Measurements from ENCODE around the gene VMP1. TPM values are rescaled to one million over a fixed set of nuclear protein-coding genes. Genes with fewer than 3 reads are reported as not detected.
"Not testable (repeated sequence)": the region's sequence is repeated elsewhere in the genome, so short reads cannot be mapped to it uniquely, and the experiment has no call there.

Gene VMP1
- total and polyA plus RNA-seq, 9 donors: 45.2 to 65.2 (median 52.0) TPM

- peaks cover 7% of the 10 kb centered on the region for H3K9me3 ChIP-seq (replicated peaks; ENCODE audit: control insufficient read depth, low read depth, low read length)
- DNase-seq: no peak
- no peaks in the 10 kb centered on the region for H3K27me3 ChIP-seq (ENCODE audit: control insufficient read depth, insufficient read depth, low read length)
- peaks cover 16% of the 10 kb centered on the region for H3K36me3 ChIP-seq (ENCODE audit: control insufficient read depth, insufficient read depth, low read length)
- no peak overlapping the region for H3K4me3 ChIP-seq (ENCODE audit: low read length)
- no peaks in the 10 kb centered on the region for H3K4me1 ChIP-seq (ENCODE audit: control insufficient read depth, insufficient read depth, low read length)
- H3K27ac ChIP-seq (ENCODE audit: low read length): peak overlapping the region; percentile 29
- 100% methylated on average over 1 of the region's 2 CpGs for WGBS (ENCODE audit: insufficient coverage)
Observed at GRCh38 chr17:59757881-59758385, 50.5 kb downstream of the VMP1 start.

DNA sequence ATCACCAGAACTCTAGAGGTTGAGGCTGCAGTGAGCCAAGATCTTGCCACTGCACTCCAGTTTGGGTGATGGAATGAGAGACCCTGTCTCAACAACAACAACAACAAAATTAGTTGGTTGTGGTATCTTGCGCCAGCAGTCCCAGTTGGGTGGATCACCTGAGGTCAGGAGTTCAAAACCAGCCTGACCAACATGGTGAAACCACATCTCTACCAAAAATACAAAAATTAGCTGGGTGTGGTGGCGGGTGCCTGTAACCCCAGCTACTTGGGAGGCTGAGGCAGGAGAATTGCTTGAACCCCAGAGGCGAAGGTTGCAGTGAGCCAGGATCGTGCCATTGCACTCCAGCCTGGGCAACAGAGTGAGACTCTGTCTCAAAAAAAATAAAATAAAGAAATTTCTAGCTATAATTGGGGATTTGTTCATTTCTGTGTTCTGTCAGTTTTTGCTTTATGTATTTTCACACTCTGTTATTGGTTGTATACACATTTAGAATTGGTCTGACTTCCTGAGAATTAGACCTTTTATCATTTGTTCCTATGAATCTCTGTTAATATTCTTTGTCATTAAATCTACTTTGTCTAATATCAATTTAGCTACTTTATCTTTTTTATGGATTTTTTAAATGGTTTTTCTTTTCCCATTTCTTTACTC lies 51.7 kb downstream of the VMP1 start:
- not testable (repeated sequence) for H3K27ac ChIP-seq (ENCODE audit: low read length); DNase-seq; H3K4me1 ChIP-seq (ENCODE audit: control insufficient read depth, insufficient read depth, low read length); H3K4me3 ChIP-seq (ENCODE audit: low read length); H3K27me3 ChIP-seq (ENCODE audit: control insufficient read depth, insufficient read depth, low read length); H3K9me3 ChIP-seq (replicated peaks; ENCODE audit: control insufficient read depth, low read depth, low read length)
- peaks cover 16% of the 10 kb centered on the region for H3K36me3 ChIP-seq (ENCODE audit: control insufficient read depth, insufficient read depth, low read length)
- WGBS (ENCODE audit: insufficient coverage): 100% methylated on average over 3 of the region's 4 CpGs

GRCh38 chr17:59760160-59760559 lies 52.7 kb downstream of the VMP1 start:
- Histone ChIP-seq H3K27ac (ENCODE audit: low read length) (no peak overlapping the region), H3K9me3 (replicated peaks; ENCODE audit: control insufficient read depth, low read depth, low read length) (peaks cover 7% of the 10 kb centered on the region), H3K4me3 (ENCODE audit: low read length) (no peak overlapping the region), H3K27me3 (ENCODE audit: control insufficient read depth, insufficient read depth, low read length) (no peaks in the 10 kb centered on the region), H3K36me3 (ENCODE audit: control insufficient read depth, insufficient read depth, low read length) (peaks cover 17% of the 10 kb centered on the region), H3K4me1 (ENCODE audit: control insufficient read depth, insufficient read depth, low read length) (no peaks in the 10 kb centered on the region)
- no peak for DNase-seq
- no CpG with 5 or more reads among the region's 1 CpG for WGBS (ENCODE audit: insufficient coverage)

DNA sequence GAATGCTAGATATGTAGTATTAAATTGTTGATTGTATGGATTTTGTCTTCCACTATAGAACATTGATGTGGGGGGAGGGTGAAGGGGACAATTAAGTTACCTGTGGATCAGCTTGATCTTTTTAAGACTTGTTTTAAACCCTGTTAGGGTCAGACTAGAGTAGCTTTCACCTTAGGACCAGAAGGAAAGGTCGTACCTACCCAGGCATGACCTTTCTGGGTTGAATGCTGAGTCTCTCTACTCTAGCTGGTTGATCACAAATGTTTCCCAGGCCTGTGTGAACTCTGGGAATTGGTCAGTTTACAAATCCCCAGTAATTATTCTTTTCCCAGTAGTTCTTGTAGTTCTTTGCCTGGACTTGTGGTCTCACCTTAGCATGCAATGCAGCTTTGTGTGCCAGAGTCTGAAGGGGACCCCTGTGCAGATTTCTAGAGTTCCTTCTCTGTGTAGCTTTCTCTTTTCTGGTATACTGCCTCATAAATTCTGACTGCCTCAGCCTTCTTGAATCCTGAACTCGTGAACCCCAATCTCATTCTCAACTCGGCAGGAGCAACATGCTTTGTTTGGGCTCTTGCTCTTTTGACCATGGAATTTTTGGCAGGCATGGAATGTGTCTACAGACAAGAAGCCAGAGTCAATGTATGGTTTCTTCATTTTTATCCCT lies 54.1 kb downstream of the VMP1 start:
- peak; percentile 48 for DNase-seq
- Histone ChIP-seq H3K27ac (ENCODE audit: low read length) (peak overlapping the region; percentile 4), H3K9me3 (replicated peaks; ENCODE audit: control insufficient read depth, low read depth, low read length) (peaks cover 7% of the 10 kb centered on the region), H3K27me3 (ENCODE audit: control insufficient read depth, insufficient read depth, low read length) (no peaks in the 10 kb centered on the region), H3K4me3 (ENCODE audit: low read length) (no peak overlapping the region), H3K36me3 (ENCODE audit: control insufficient read depth, insufficient read depth, low read length) (peaks cover 21% of the 10 kb centered on the region), H3K4me1 (ENCODE audit: control insufficient read depth, insufficient read depth, low read length) (no peaks in the 10 kb centered on the region)
- 100% methylated on average over 1 of the region's 3 CpGs for WGBS (ENCODE audit: insufficient coverage)

GRCh38 chr17:59762049-59762823 lies 54.8 kb downstream of the VMP1 start:
- Histone ChIP-seq H3K27ac (ENCODE audit: low read length) (peak overlapping the region; percentile 53), H3K27me3 (ENCODE audit: control insufficient read depth, insufficient read depth, low read length) (no peaks in the 10 kb centered on the region), H3K4me1 (ENCODE audit: control insufficient read depth, insufficient read depth, low read length) (no peaks in the 10 kb centered on the region), H3K9me3 (replicated peaks; ENCODE audit: control insufficient read depth, low read depth, low read length) (peaks cover 7% of the 10 kb centered on the region), H3K36me3 (ENCODE audit: control insufficient read depth, insufficient read depth, low read length) (peaks cover 21% of the 10 kb centered on the region), H3K4me3 (ENCODE audit: low read length) (no peak overlapping the region)
- no CpG with 5 or more reads among the region's 4 CpGs for WGBS (ENCODE audit: insufficient coverage)
- peak; percentile 79 for DNase-seq

DNA sequence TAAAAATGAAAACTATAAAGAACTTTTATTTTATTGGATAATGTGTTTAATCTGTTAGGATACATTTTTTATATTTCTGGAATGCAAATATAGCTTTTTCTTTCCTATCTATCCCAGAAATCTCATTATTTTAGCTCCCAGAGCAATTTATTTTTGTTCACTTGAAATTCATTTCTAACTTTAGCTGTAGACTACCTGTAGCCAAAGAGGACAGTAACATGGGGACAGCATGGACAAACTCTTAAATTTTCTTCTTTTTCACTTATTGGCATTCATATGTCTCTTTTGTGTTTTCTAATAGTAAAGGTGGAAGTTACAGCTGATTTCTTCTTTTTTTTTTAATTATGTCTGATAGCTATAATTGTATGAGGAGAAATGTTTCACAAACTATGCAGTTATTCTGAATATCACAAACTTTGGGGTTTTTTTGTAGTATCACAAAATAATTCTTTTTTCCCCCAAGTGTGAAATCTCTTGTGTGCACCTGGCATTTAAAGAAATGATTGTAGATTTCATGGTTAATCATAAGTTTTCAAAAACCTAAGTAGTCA lies 55.4 kb downstream of the VMP1 start:
- no peak overlapping the region for H3K4me3 ChIP-seq (ENCODE audit: low read length)
- no peak for DNase-seq
- H3K27me3 ChIP-seq (ENCODE audit: control insufficient read depth, insufficient read depth, low read length): no peaks in the 10 kb centered on the region
- no peaks in the 10 kb centered on the region for H3K4me1 ChIP-seq (ENCODE audit: control insufficient read depth, insufficient read depth, low read length)
- H3K9me3 ChIP-seq (replicated peaks; ENCODE audit: control insufficient read depth, low read depth, low read length): peaks cover 7% of the 10 kb centered on the region
- H3K36me3 ChIP-seq (ENCODE audit: control insufficient read depth, insufficient read depth, low read length): peaks cover 19% of the 10 kb centered on the region
- peak overlapping the region; percentile 53 for H3K27ac ChIP-seq (ENCODE audit: low read length)

DNA sequence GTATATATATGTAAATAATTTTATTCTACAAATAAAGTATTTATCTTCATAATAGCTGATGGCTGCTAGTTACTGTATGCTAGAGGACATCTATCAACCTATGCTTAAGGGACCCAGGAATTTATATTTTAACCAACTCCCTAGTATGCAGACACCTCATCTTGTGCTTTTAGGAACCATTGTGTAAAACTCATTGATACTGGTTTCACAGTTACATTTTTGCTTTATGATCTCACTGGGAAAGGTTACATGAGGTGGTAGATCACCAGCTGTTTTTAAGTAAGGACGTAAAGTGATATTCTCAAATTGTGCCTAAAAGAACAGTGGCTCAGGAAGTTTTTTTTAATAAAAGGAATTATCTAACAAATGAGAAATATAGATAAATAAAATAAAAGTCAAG lies 56.4 kb downstream of the VMP1 start:
- no peak for DNase-seq
- no CpG with 5 or more reads among the region's 1 CpG for WGBS (ENCODE audit: insufficient coverage)
- no peak overlapping the region for H3K4me3 ChIP-seq (ENCODE audit: low read length)
- peaks cover 11% of the 10 kb centered on the region for H3K36me3 ChIP-seq (ENCODE audit: control insufficient read depth, insufficient read depth, low read length)
- H3K9me3 ChIP-seq (replicated peaks; ENCODE audit: control insufficient read depth, low read depth, low read length): peaks cover 4% of the 10 kb centered on the region
- H3K27ac ChIP-seq (ENCODE audit: low read length): no peak overlapping the region
- no peaks in the 10 kb centered on the region for H3K4me1 ChIP-seq (ENCODE audit: control insufficient read depth, insufficient read depth, low read length)
- H3K27me3 ChIP-seq (ENCODE audit: control insufficient read depth, insufficient read depth, low read length): no peaks in the 10 kb centered on the region

DNA sequence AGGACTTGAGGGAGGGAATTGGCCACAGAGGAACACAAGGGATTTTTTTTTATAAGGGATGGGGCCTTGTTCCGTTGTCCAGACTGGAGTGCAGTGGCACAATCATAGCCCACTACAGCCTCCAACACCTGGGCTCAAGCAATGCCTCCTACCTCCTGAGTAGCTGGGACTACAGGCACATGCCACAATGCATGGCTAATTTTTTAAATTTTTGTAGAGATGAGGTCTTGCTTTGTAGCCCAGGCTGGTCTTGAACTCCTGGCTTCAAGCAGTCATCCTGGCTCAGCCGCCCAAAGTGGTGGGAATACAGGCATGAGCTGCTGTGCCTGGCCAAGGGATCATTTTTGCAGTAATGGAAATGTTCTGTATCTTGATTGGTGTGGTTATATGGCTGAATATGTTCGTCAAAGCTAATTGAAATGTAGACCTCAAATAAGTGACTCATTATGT lies 56.9 kb downstream of the VMP1 start:
- Histone ChIP-seq H3K36me3 (ENCODE audit: control insufficient read depth, insufficient read depth, low read length) (peaks cover 10% of the 10 kb centered on the region), H3K27me3 (ENCODE audit: control insufficient read depth, insufficient read depth, low read length) (no peaks in the 10 kb centered on the region), H3K9me3 (replicated peaks; ENCODE audit: control insufficient read depth, low read depth, low read length) (no peaks in the 10 kb centered on the region), H3K4me3 (ENCODE audit: low read length) (no peak overlapping the region), H3K27ac (ENCODE audit: low read length) (no peak overlapping the region), H3K4me1 (ENCODE audit: control insufficient read depth, insufficient read depth, low read length) (no peaks in the 10 kb centered on the region)
- no CpG with 5 or more reads among the region's 3 CpGs for WGBS (ENCODE audit: insufficient coverage)
- DNase-seq: no peak

- no peaks in the 10 kb centered on the region for H3K27me3 ChIP-seq (ENCODE audit: control insufficient read depth, insufficient read depth, low read length)
- peaks cover 10% of the 10 kb centered on the region for H3K36me3 ChIP-seq (ENCODE audit: control insufficient read depth, insufficient read depth, low read length)
- H3K4me1 ChIP-seq (ENCODE audit: control insufficient read depth, insufficient read depth, low read length): no peaks in the 10 kb centered on the region
- H3K27ac ChIP-seq (ENCODE audit: low read length): no peak overlapping the region
- H3K9me3 ChIP-seq (replicated peaks; ENCODE audit: control insufficient read depth, low read depth, low read length): no peaks in the 10 kb centered on the region
- DNase-seq: no peak
- no peak overlapping the region for H3K4me3 ChIP-seq (ENCODE audit: low read length)
Observed at GRCh38 chr17:59765038-59765437, 57.6 kb downstream of the VMP1 start.

GRCh38 chr17:59766491-59766890 lies 59.0 kb downstream of the VMP1 start:
- Histone ChIP-seq H3K4me1 (ENCODE audit: control insufficient read depth, insufficient read depth, low read length) (no peaks in the 10 kb centered on the region), H3K27ac (ENCODE audit: low read length) (no peak overlapping the region), H3K36me3 (ENCODE audit: control insufficient read depth, insufficient read depth, low read length) (peaks cover 8% of the 10 kb centered on the region), H3K27me3 (ENCODE audit: control insufficient read depth, insufficient read depth, low read length) (no peaks in the 10 kb centered on the region), H3K9me3 (replicated peaks; ENCODE audit: control insufficient read depth, low read depth, low read length) (no peaks in the 10 kb centered on the region), H3K4me3 (ENCODE audit: low read length) (no peak overlapping the region)
- no peak for DNase-seq
- WGBS (ENCODE audit: insufficient coverage): 100% methylated on average over 4 of the region's 6 CpGs

Measured in muscle of leg (tissue), 11 donors.